Rectal smooth muscle tissue (tissue), 1 donor: ENCODE measurements around the gene LPAR1.

Experiments
- H3K27ac ChIP-seq: one replicate; pipeline ENCODE4 v1.7.0; 2013; ENCODE audit warnings: low read depth, low read length, inconsistent platforms
- H3K27me3 ChIP-seq: one replicate; pipeline ENCODE4 v1.7.0; 2013; ENCODE audit warnings: low read length; ENCODE audit not compliant: control insufficient read depth, insufficient read depth
- H3K36me3 ChIP-seq: one replicate; pipeline ENCODE4 v1.7.0; 2013; ENCODE audit warnings: low read length; ENCODE audit not compliant: control insufficient read depth, insufficient read depth
- H3K4me1 ChIP-seq: one replicate; pipeline ENCODE4 v1.7.0; 2013; ENCODE audit warnings: low read length; ENCODE audit not compliant: control insufficient read depth, insufficient read depth
- H3K4me3 ChIP-seq: one replicate; pipeline ENCODE4 v1.7.0; 2013; ENCODE audit warnings: low read length
- H3K9ac ChIP-seq: one replicate; pipeline ENCODE4 v1.7.0; 2013; ENCODE audit warnings: low read length

The LPAR1 gene

DNA sequence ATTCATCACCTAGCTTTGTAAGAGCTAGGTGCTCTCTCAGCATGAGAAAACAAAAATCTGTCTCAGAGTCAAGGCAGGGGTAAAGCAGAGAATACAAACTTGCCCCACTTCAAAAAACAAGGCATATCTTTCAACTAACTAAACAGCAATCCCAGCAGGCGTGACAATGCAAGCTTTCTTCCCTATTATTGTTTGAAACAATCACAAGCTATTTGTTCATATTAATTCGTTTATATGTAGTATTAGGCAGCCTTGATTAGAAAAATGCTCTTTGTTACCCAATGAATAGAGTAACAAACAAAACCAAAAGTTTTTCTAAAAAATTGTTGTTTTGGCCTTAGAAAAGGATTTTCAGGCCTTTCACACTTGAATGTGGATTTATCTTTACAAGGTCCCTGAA is 71.1 kb downstream of the LPAR1 start:
- H3K4me1 ChIP-seq, result no peaks in the 10 kb centered on the region
- no peak overlapping the region for H3K4me3 ChIP-seq
- peaks cover 2% of the 10 kb centered on the region for H3K36me3 ChIP-seq
- no peak overlapping the region for H3K9ac ChIP-seq
- no peak overlapping the region for H3K27ac ChIP-seq
- H3K27me3 ChIP-seq, result no peaks in the 10 kb centered on the region

DNA sequence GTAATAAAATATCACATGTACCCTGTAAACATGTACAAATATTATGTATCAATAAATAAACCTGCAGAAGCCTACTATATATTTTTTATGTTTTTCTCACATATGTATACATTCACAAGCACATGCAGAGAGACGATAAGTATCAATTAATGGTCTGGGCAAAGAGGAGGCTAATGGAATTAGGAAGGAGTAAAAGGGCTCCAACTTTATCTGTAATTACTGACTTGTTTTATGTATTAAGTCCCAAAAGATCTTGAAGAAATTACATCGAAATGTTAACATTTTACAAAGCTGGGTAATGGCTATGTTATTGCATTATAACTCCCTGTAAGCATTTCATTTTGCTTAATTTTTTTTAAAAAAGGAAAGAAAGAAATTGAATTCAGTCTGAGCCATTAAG is 78.0 kb downstream of the LPAR1 start:
- Histone ChIP-seq H3K4me1 (no peaks in the 10 kb centered on the region), H3K36me3 (no peaks in the 10 kb centered on the region), H3K4me3 (no peak overlapping the region), H3K27ac (no peak overlapping the region), H3K27me3 (no peaks in the 10 kb centered on the region), H3K9ac (no peak overlapping the region)

DNA sequence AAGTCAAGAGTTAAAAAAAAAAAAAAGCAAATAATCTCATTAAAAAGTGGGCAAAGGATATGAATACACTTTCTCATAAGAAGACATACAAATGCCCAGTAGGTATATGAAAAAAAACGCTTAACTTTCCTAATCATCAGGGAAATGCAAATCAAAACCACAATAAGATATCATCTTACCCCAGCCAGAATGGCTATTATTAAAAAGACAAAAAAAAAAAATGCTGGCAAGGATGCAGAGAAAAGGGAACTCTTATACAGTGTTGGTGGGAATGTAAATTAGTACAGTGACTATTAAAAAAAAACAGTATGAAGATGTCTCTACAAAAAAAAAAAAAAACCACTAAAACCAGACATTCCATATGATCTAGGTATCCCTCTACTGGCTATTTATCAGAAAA is 79.4 kb downstream of the LPAR1 start:
- Histone ChIP-seq H3K27me3 (no peaks in the 10 kb centered on the region), H3K36me3 (no peaks in the 10 kb centered on the region), H3K4me3 (no peak overlapping the region), H3K4me1 (no peaks in the 10 kb centered on the region), H3K9ac (no peak overlapping the region), H3K27ac (no peak overlapping the region)

DNA sequence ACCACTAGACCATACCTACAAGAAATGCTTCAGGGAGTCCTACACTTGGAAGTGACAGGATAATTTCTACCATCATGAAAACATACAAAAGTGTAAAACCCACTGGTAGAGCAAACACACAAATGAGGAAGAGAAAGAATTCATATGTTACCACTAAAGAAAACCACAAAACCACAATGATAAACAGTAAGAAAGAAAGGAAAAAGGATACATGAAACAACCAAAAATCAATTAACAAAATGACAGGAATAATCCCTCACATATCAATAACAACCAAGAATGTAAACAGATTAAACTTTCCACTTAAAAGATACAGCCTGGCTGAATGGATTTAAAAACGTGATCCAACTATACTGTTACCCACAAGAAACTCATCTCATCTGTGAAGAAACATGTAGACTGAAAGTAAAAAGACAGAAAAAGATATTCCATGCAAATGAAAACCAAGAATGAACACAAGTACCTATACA is 83.4 kb downstream of the LPAR1 start:
- Histone ChIP-seq H3K27ac (no peak overlapping the region), H3K4me3 (no peak overlapping the region), H3K27me3 (no peaks in the 10 kb centered on the region)

DNA sequence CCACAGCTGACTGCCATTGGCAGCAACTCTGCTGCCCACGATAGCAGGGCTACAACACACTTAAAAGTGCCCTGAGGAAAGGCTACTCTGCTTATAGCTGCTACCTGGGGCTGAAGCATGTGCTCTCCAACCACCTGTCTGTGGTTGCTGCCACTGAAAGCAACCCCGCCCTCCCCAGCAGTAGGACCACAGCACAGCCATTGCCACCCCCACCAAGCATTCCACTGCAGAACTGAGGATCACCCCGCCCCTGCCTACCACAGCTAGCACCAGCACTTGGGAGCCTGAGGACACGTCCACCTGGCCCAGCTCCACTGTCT is 85.8 kb downstream of the LPAR1 start:
- H3K36me3 ChIP-seq, result no peaks in the 10 kb centered on the region
- no peak overlapping the region for H3K4me3 ChIP-seq
- no peak overlapping the region for H3K9ac ChIP-seq
- no peaks in the 10 kb centered on the region for H3K27me3 ChIP-seq
- H3K4me1 ChIP-seq, result no peaks in the 10 kb centered on the region
- H3K27ac ChIP-seq, result no peak overlapping the region

More for the DNA sequence above, 83.4 kb downstream of the LPAR1 start:
- H3K4me1 ChIP-seq, result no peaks in the 10 kb centered on the region
- H3K36me3 ChIP-seq, result no peaks in the 10 kb centered on the region
- H3K9ac ChIP-seq, result no peak overlapping the region

DNA sequence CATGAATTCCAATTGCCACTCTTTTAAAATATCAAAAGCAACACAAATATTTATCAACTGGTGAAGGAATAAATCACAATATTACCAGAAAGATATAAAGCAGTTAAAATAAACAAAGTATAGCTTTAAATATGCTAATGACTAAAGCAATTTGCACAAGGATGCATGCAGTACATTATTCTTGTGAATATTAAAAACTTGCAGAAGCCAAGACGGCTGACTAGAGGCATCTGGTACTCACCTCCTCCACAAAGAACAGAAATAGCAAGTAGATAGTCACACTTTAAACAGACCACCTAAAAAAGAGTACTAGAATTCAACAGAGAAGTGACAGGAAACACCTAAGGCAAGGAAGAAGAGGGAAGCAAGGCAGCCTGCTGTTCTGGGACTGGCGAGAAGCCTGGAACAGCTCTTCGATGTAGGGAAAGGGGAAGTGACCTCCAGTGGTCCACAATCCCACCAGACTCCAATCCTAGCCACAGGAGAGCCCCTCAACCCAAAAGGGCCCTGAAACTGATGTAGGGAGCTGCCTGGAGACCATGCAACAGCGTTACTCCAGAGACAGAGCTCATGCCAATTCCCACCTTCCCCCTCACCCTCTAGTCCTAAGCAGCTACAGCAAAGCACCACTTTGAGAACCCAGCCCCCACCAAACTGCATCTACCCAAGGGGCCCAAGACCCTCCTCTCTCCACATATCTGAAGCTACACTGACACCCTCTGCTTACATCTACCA is 86.3 kb downstream of the LPAR1 start:
- H3K4me1 ChIP-seq, result no peaks in the 10 kb centered on the region
- no peak overlapping the region for H3K27ac ChIP-seq
- H3K36me3 ChIP-seq, result no peaks in the 10 kb centered on the region
- no peaks in the 10 kb centered on the region for H3K27me3 ChIP-seq
- no peak overlapping the region for H3K4me3 ChIP-seq
- H3K9ac ChIP-seq, result no peak overlapping the region

DNA sequence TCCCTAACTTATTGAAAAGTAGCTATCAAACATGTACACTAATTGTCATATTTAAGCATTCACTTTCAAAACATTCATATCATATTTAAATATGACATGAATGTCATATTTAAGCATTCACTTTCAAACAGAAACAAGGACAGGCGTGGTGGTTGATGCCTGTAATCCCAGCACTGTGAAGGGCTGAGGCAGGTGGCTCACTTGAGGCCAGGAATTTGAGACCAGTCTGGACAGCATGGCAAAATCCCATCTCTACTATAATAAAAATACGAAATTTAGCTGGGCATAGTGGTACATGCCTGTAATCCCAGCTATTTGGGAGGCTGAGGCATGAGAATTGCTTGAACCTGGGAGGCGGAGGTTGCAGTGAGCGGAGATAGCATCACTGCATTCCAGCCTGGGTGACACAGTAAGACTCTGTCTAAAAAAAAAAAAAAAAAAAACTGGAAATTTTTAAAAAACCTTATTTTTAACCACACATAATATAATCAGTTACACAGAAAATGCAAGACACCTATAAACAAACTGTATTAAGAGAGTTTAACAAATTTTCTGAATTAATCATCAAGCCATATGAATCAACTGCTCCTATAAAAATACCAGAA is 88.1 kb downstream of the LPAR1 start:
- Histone ChIP-seq H3K36me3 (no peaks in the 10 kb centered on the region), H3K27ac (no peak overlapping the region), H3K9ac (no peak overlapping the region), H3K27me3 (no peaks in the 10 kb centered on the region), H3K4me3 (no peak overlapping the region), H3K4me1 (no peaks in the 10 kb centered on the region)

DNA sequence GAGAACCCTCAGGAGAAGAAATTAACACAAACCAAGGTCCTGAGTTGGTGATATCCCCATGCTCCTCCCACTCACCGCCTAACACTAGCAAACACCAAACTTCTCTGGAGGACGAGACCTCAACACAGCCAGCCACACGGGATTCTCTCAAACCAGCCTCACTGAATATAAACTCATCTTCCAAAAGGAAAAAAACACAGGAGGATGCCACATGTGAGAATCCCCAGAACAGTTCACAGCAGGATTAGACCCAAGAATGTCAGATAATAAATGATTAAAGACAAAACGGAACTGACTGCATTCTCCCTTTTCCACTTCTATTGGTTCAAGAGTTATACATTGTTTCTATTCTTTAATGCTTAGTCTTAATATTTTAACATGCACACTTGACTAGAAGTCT is 89.2 kb downstream of the LPAR1 start:
- no peaks in the 10 kb centered on the region for H3K36me3 ChIP-seq
- H3K4me1 ChIP-seq, result no peaks in the 10 kb centered on the region
- H3K27ac ChIP-seq, result no peak overlapping the region
- no peak overlapping the region for H3K4me3 ChIP-seq
- no peaks in the 10 kb centered on the region for H3K27me3 ChIP-seq
- H3K9ac ChIP-seq, result no peak overlapping the region

DNA sequence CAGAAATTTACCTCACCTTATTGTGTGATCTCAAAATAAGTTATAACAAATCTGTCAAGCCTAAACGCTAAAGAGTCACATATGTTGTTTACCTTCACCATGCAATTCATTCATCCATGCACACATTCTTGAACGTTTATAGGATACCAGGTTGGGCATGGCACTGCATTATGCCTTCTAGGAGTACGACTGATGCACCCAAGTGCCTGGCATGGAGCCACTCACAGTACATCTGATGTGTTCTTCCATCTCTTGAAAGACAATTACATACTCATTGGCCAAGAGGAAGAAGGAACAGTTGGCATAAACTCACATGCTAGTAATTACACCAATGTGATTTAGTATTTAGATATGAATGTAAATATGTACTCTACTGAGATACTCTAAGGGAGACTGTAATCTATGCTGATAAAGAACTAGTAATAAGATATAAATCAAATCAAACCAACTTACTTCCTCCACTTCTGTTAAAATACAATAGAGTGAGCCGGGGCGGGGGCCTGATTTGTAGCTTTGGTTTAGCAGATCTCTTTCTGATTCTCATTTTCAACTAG is 90.7 kb downstream of the LPAR1 start:
- Histone ChIP-seq H3K27ac (no peak overlapping the region), H3K27me3 (no peaks in the 10 kb centered on the region), H3K9ac (no peak overlapping the region), H3K4me3 (no peak overlapping the region), H3K4me1 (no peaks in the 10 kb centered on the region), H3K36me3 (no peaks in the 10 kb centered on the region)

DNA sequence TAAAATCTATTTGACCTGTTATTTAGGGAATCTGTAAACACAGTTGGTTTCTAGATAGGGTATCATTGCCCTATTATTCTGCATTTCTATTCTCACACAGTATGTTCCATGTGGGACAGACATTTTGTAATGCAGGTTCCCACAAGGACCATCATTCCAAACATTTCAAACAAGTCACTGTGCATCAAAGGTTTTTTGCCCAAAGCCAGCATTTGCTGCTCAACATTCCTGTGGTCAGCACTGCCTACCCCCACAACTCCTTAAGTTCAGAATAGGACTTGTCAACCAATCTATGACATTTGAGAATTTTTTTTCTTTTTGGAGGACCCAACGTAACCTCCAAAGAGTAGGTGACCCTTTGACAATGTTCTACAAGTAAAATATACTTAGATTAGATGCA is 95.7 kb downstream of the LPAR1 start:
- H3K27ac ChIP-seq, result no peak overlapping the region
- no peaks in the 10 kb centered on the region for H3K4me1 ChIP-seq
- no peaks in the 10 kb centered on the region for H3K27me3 ChIP-seq
- no peak overlapping the region for H3K9ac ChIP-seq
- no peak overlapping the region for H3K4me3 ChIP-seq
- H3K36me3 ChIP-seq, result no peaks in the 10 kb centered on the region

DNA sequence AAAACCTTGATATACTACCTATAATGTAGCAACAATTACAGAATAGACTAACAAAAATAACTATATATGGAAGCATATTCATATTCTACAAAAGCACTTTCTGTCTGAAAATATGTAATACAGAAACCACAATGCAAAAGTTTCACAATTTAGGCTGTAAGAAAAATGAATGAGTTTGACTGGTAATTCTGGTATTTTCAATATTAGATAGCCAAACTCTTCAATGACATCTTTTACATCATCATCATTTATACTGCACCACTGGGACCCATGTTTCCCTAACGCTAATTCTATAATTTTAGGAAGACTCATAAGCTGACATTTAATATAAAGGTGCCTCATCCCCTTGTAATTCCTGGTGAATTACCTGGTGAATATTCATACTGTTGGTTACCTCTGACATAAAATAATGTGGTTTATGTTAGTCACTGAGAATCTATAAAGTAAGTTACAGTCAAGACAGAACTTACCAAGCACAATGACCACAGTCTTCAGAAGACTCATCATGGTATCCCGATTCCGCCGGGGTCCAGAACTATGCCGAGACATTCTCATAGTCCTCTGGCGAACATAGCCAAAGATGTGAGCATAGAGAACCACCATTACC is 97.2 kb downstream of the LPAR1 start:
- no peaks in the 10 kb centered on the region for H3K36me3 ChIP-seq
- no peak overlapping the region for H3K27ac ChIP-seq
- no peak overlapping the region for H3K4me3 ChIP-seq
- H3K27me3 ChIP-seq, result no peaks in the 10 kb centered on the region
- no peaks in the 10 kb centered on the region for H3K4me1 ChIP-seq
- H3K9ac ChIP-seq, result no peak overlapping the region

DNA sequence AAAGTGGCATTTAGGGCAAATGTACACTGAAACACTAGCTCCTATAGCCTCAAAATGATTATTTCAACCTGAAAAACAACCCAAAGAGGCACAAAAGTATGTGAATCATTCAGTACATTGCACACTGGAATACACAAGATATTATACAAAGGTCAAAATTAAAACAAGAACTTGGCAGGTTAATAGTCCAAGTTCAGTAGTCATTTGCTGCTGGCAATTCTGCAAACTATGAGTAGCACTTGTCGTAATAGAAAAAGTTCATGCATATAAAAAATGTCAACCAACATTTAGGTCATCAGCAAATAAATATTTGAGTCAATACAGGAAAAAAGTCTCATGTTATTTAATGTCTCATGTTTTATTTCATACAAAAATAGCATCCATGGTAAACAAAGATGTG is 98.7 kb downstream of the LPAR1 start:
- H3K4me1 ChIP-seq, result no peaks in the 10 kb centered on the region
- no peaks in the 10 kb centered on the region for H3K27me3 ChIP-seq
- no peaks in the 10 kb centered on the region for H3K36me3 ChIP-seq
- no peak overlapping the region for H3K4me3 ChIP-seq
- no peak overlapping the region for H3K27ac ChIP-seq
- H3K9ac ChIP-seq, result no peak overlapping the region
